Measurements from ENCODE around the gene LMX1B. TPM values are rescaled to one million over a fixed set of nuclear protein-coding genes. Genes with fewer than 3 reads are reported as not detected.

The LMX1B gene
- total RNA-seq, 1 experiment from 2014 or later, result 11.3 TPM

GRCh38 chr9:126720036-126720435 is 106.3 kb downstream of the LMX1B start:
- DNase-seq (ENCODE audit: low read depth, low spot score), result no peak
- no peaks in the 10 kb centered on the region for H3K79me2 ChIP-seq (ENCODE audit: insufficient read depth, low read length)
- no peaks in the 10 kb centered on the region for H3K9me3 ChIP-seq (ENCODE audit: control insufficient read depth in 1 of 2, insufficient read depth in 1 of 2, low read depth in 1 of 2, low read length in 2 of 2)
- H2AFZ ChIP-seq (ENCODE audit: low read depth, low read length, poor library complexity, severe bottlenecking), result no peak overlapping the region
- 0 out of 2 replicates have a peak overlapping the region, but pooled peaks have one; percentile 1 for H3K4me2 ChIP-seq (ENCODE audit: low read length)
- ChIA-PET POLR2A (no interaction called here), RAD21 (ENCODE audit: low non-redundant PET in 1 of 2, low total read pairs in 2 of 2, uncharacterized antibody in 2 of 2, unreplicated experiment in 2 of 2) (no interaction called here), CTCF (interaction anchor here (1.1 to 3.8 kb wide), 3 partner anchors 14 to 61 kb away, joined by 3 to 31 read pairs (median 4); no protein-coding TSS in a partner anchor)
- H3K9ac ChIP-seq (ENCODE audit: low read length), result no peak overlapping the region
- TF ChIP-seq CEBPB (IDR thresholded peaks at IDR 0.05; ENCODE audit: low read depth) (no peak), EZH2phosphoT487 (IDR thresholded peaks at IDR 0.05; ENCODE audit: borderline replicate concordance) (no peak), JUND (IDR thresholded peaks at IDR 0.05) (no peak), EZH2 (IDR thresholded peaks at IDR 0.05) (no peak), FOSL1 (IDR thresholded peaks at IDR 0.05; ENCODE audit: low read depth) (no peak), TCF7L2 (IDR thresholded peaks at IDR 0.05; ENCODE audit: borderline replicate concordance, extremely low read depth, insufficient read depth, insufficient read length) (no peak), REST (IDR thresholded peaks at IDR 0.05; ENCODE audit: low read depth) (no peak), ZFX (IDR thresholded peaks at IDR 0.05) (no peak), CTCF (IDR thresholded peaks at IDR 0.05 in 2 of 3, conservative IDR thresholded peaks at IDR 0.05 in 1 of 3; ENCODE audit: borderline replicate concordance in 1 of 3, insufficient read depth in 1 of 3, low read depth in 2 of 3, low read length in 2 of 3) (no peak), POLR2A (IDR thresholded peaks at IDR 0.05; ENCODE audit: borderline replicate concordance, extremely low read depth, insufficient read depth, insufficient read length) (no peak), CBX3 (IDR thresholded peaks at IDR 0.05; ENCODE audit: low read depth) (no peak), ELF1 (IDR thresholded peaks at IDR 0.05; ENCODE audit: borderline replicate concordance, low read depth) (no peak)
- H4K20me1 ChIP-seq (ENCODE audit: insufficient read depth), result no peaks in the 10 kb centered on the region
- H3K4me1 ChIP-seq (ENCODE audit: control insufficient read depth in 1 of 2, insufficient read depth in 2 of 2, low read length in 2 of 2), result peaks cover 19 to 35% of the 10 kb centered on the region in 2 experiments
- no peak overlapping the region for H3K4me3 ChIP-seq (replicated peaks in 1 of 2; ENCODE audit: low read depth in 1 of 2, low read length in 2 of 2)
- intact Hi-C loops (cut with micrococcal nuclease), result loop anchor here (5.0 kb wide), 1 partner anchor 52 kb away; no protein-coding TSS in a partner anchor
- no peak for ATAC-seq
- no peaks in the 10 kb centered on the region for H3K27me3 ChIP-seq (ENCODE audit: insufficient read depth, low read length)
- no peaks in the 10 kb centered on the region for H3K36me3 ChIP-seq (ENCODE audit: control insufficient read depth in 1 of 2, insufficient read depth in 2 of 2, low read length in 2 of 2)
- H3K9me2 ChIP-seq (ENCODE audit: insufficient read depth), result no peaks in the 10 kb centered on the region
- no peak overlapping the region for H3K27ac ChIP-seq (ENCODE audit: low read depth, low read length)
- BruUV-seq (replicated peaks), result no TSS peak

All from HCT116 (cell line).